Mucosa of descending colon (tissue), 3 donors: ENCODE results near the gene PSMD11. TPM values are rescaled to one million over a fixed set of nuclear protein-coding genes. Genes with fewer than 3 reads are reported as not detected.
"Not testable (repeated sequence)": the region's sequence is repeated elsewhere in the genome, so short reads cannot be mapped to it uniquely, and the experiment has no call there.

Source experiments
- ATAC-seq: fragments of 200-7000 bp; cut with Tn5 transposase; one replicate; pipeline ENCODE4 v1.9.1; 2020; ENCODE audit warnings: mild to moderate bottlenecking, moderate library complexity
- DNase-seq, 3 donors: peaks; one replicate each; pipeline ENCODE4 v3.0.0-alpha.2; 2020
- H3K36me3 ChIP-seq: fragments of 200-600 bp; one replicate; pipeline ENCODE4 v1.8.0; 2021; ENCODE audit warnings: low read depth, mild to moderate bottlenecking
- H3K4me1 ChIP-seq: fragments of 200-600 bp; one replicate; pipeline ENCODE4 v1.8.0; 2021; ENCODE audit warnings: low read depth, mild to moderate bottlenecking
- H3K4me3 ChIP-seq: fragments of 200-600 bp; one replicate; pipeline ENCODE4 v1.8.0; 2021; ENCODE audit warnings: mild to moderate bottlenecking
- H3K9me3 ChIP-seq: fragments of 200-600 bp; one replicate; pipeline ENCODE4 v1.8.0; 2021; ENCODE audit warnings: mild to moderate bottlenecking
- intact Hi-C, 2 donors: fragments of 100-400 bp; cut with DNase I in 1 of 2; cut with micrococcal nuclease in 1 of 2; formaldehyde crosslinking; loops; one replicate each; pipeline versions ENCODE4 v1.11.0 to v1.11.1; 2022; cut with DNase I, micrococcal nuclease
- long read RNA-seq, 2 donors: library from polyadenylated mRNA; unstranded; transcript quantifications; one replicate each; pipeline ENCODE4 v2.0.0, GENCODE V29; 2019 to 2021
- total RNA-seq, 3 donors: library from RNA; stranded (reverse); fragmentation: NEBNext Ultra II Directional in 2 of 3; extraction: Animal tissue kit (Norgen Biotek cat#: 25700) in 2 of 3; gene quantifications; one replicate each; pipeline versions ENCODE4 v1.2.1 to v1.2.4, GENCODE V29; 2021 to 2023
- TF ChIP-seq, protein P1 (sequence below): fragments of 200-600 bp; IDR thresholded peaks from one replicate; pipeline ENCODE4 v1.8.0; 2022; ENCODE audit warnings: antibody characterized with exemption, mild to moderate bottlenecking
- donor health status: DM: no; HTN: no; CAD: no; lungs with moderate emphysema.
- donor health status: DM: no; HTN: no; CAD: no.
- donor health status: DM: no; HTN: yes; CAD: no.

Gene PSMD11
- 10 to 100 TPM; 81.5 to 99.2 (median 85.8) TPM for total RNA-seq
- long read RNA-seq, donor 1, full-length matches to known transcripts: 121 of 133 reads
- long read RNA-seq, donor 1, partial matches to known transcripts: 4 of 133 reads
- long read RNA-seq, donor 1, other reads (novel, unspliced or antisense): 8 of 133 reads
- long read RNA-seq, donor 2, full-length matches to known transcripts: 158 of 182 reads
- long read RNA-seq, donor 2, partial matches to known transcripts: 1 of 182 reads
- long read RNA-seq, donor 2, other reads (novel, unspliced or antisense): 23 of 182 reads

DNA sequence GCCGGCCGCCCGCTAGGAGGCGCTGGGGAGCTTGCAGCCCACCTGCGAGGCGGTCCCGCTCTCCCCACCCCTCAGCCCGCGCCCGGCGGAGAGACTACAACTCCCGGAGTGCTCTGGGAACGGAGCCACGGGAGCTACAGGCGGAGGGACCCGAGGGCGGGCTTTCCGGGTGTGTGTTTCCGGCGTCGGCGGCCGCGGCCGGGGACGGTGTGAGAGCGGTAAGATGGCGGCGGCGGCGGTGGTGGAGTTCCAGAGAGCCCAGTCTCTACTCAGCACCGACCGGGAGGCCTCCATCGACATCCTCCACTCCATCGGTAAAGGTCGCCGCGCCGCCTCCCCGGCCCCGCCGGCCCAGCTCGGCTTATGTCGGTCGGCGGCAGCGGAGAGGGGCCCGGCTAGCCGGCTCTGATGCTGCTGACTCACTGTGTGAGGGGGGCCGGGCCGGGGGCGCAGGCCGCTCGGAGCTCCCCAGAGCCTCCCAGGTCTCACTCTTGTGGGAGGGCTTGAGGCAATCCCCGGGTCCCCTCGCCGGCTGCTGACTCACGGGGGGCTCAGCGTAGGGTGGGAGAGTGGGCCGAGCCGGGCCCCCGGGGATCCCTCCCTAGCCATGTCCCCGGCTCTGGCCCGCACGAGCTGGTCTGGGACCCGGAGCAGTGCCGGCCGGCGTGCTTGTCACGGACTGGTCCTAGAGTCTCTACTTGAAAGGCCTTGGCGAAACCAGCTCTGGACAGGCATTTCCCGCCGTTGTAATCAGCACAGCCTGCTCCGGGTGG is at the start of gene PSMD11:
PSMD11 (plus strand) TSS at position 210 of the 773 bp plus-strand sequence; CDS start at position 224, 14 bp downstream.
- intact Hi-C loops: no loop called here
- H3K4me1 ChIP-seq: peaks cover 17% of the 10 kb centered on the region
- no peaks in the 10 kb centered on the region for H3K9me3 ChIP-seq
- peak within 1 kb of the TSS; percentile 98 for H3K4me3 ChIP-seq
- peak; percentile 97 for ATAC-seq
- TF ChIP-seq, protein P1, sequence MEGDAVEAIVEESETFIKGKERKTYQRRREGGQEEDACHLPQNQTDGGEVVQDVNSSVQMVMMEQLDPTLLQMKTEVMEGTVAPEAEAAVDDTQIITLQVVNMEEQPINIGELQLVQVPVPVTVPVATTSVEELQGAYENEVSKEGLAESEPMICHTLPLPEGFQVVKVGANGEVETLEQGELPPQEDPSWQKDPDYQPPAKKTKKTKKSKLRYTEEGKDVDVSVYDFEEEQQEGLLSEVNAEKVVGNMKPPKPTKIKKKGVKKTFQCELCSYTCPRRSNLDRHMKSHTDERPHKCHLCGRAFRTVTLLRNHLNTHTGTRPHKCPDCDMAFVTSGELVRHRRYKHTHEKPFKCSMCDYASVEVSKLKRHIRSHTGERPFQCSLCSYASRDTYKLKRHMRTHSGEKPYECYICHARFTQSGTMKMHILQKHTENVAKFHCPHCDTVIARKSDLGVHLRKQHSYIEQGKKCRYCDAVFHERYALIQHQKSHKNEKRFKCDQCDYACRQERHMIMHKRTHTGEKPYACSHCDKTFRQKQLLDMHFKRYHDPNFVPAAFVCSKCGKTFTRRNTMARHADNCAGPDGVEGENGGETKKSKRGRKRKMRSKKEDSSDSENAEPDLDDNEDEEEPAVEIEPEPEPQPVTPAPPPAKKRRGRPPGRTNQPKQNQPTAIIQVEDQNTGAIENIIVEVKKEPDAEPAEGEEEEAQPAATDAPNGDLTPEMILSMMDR: peak; percentile 91
- no peaks in the 10 kb centered on the region for H3K36me3 ChIP-seq
- peak; percentile 98 for DNase-seq

DNA sequence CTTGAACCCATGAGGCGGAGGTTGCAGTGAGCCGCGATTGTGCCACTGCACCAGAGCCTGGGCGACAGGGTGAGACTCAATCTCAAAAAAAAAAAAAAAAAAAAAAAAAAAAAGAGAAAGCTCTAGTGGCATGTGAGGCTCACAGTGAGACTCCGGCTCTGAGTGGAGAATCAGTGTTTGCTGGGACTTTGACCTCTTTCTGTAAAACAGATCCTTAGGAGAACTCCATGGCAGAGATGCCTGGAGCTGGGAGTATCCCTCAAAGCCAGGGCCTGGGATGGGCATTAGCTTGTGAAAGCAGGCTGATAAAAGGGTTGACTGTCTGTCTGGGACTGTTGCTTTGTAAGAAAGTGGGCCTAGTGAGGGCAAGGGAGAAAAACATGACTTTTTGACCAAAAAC is 48.0 kb upstream of the PSMD11 start:
- DNase-seq: peak in 1 of 3 donors; percentile 23
- H3K9me3 ChIP-seq: no peaks in the 10 kb centered on the region
- TF ChIP-seq, protein P1: no peak
- peak; percentile 87 for ATAC-seq
- no peaks in the 10 kb centered on the region for H3K36me3 ChIP-seq
- H3K4me3 ChIP-seq: no peak overlapping the region
- intact Hi-C loops: no loop called here
- no peaks in the 10 kb centered on the region for H3K4me1 ChIP-seq

GRCh38 chr17:32398946-32399345 is 45.4 kb upstream of the PSMD11 start:
- intact Hi-C loops: no loop called here
- Histone ChIP-seq H3K4me1 (no peaks in the 10 kb centered on the region), H3K9me3 (no peaks in the 10 kb centered on the region), H3K36me3 (no peaks in the 10 kb centered on the region), H3K4me3 (no peak overlapping the region)
- TF ChIP-seq, protein P1: no peak
- DNase-seq (no peak), ATAC-seq (no peak)

DNA sequence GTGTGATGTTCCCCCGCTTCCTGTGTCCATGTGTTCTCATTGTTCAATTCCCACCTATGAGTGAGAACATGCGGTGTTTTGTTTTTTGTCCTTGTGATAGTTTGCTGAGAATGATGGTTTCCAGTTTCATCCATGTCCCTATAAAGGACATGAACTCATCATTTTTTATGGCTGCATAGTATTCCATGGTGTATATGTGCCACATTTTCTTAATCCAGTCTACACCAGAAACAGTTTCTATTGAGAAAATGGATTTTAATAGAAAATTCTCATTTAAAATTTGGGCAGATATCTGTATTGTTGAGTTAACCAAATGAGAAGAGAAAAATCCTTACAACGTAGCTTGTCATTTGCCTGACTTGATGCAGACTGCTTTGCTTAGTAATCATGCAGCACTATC is 34.2 kb upstream of the PSMD11 start:
- H3K4me1 ChIP-seq, ATAC-seq, H3K36me3 ChIP-seq, H3K9me3 ChIP-seq, intact Hi-C loops, H3K4me3 ChIP-seq, DNase-seq: not testable (repeated sequence)

DNA sequence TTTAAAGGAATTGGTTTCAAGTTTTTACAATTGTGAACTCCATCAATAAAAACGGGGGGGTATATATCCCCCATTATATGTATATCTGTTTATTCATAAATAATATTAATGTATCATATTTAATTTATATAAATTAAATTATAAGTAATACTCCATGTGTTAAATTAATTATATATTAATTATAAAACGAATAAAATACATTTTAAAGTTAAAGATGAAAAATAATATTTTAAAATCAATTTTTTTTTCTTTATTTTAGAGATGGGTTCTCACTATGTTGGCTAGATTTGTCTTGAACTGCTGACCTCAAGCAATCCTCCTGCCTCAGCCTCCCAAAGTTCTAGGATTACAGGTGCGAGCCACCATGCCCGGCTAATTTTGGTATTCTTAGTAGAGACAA is 17.4 kb upstream of the PSMD11 start:
- peaks cover 13% of the 10 kb centered on the region for H3K9me3 ChIP-seq
- TF ChIP-seq, protein P1: no peak
- DNase-seq (no peak), ATAC-seq (no peak)
- no peaks in the 10 kb centered on the region for H3K36me3 ChIP-seq
- H3K4me3 ChIP-seq: no peak overlapping the region
- intact Hi-C loops: no loop called here
- H3K4me1 ChIP-seq: no peaks in the 10 kb centered on the region

DNA sequence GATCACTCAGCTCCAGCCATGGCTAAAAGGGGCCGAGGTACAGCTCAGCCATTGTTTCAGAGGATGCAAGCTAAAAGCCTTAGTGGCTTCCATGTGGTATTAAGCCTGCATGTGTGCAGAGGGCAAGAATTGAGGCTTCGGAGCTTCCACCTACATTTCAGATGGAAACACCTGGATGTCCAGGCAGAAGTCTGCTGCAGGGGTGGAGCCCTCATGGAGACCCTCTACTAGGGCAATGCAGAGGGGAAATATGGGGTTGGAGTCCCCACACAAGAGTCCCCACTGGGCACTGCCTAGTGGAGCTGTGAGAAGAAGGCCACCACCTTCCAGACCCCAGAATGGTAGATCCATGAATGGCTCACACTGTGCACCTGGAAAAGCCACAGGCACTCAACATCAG is 14.7 kb upstream of the PSMD11 start:
- no peak for ATAC-seq

More for the DNA sequence above, 14.7 kb upstream of the PSMD11 start:
- H3K4me1 ChIP-seq: no peaks in the 10 kb centered on the region
- TF ChIP-seq, protein P1: no peak
- intact Hi-C loops: no loop called here
- H3K4me3 ChIP-seq: no peak overlapping the region
- no peak for DNase-seq
- H3K9me3 ChIP-seq: peaks cover 13% of the 10 kb centered on the region
- H3K36me3 ChIP-seq: no peaks in the 10 kb centered on the region
